ENCODE data around the gene PCAT7.
"Not testable (repeated sequence)": the region's sequence is repeated elsewhere in the genome, so short reads cannot be mapped to it uniquely, and the experiment has no call there.

The PCAT7 gene

GRCh38 chr9:94563548-94563947 is 8.7 kb downstream of the PCAT7 start:
- no peak for DNase-seq (ENCODE audit: low read depth in 2 of 2)

- DNase-seq (ENCODE audit: low read depth in 2 of 2): not testable (repeated sequence)
Measured at GRCh38 chr9:94564279-94564678, 9.4 kb downstream of the PCAT7 start.

- no peak for DNase-seq (ENCODE audit: low read depth in 2 of 2)
Measured at GRCh38 chr9:94566550-94566949, 11.7 kb downstream of the PCAT7 start.

GRCh38 chr9:94567271-94567670 is 12.4 kb downstream of the PCAT7 start:
- DNase-seq (ENCODE audit: low read depth in 2 of 2): no peak

GRCh38 chr9:94568250-94568889 is 13.5 kb downstream of the PCAT7 start:
- DNase-seq (ENCODE audit: low read depth in 2 of 2): no peak

GRCh38 chr9:94568972-94569712 is 14.3 kb downstream of the PCAT7 start:
- DNase-seq (ENCODE audit: low read depth in 2 of 2): no peak

GRCh38 chr9:94576131-94576530 is 21.2 kb downstream of the PCAT7 start:
- no peak for DNase-seq (ENCODE audit: low read depth in 2 of 2)

- no peak for DNase-seq (ENCODE audit: low read depth in 2 of 2)
Measured at GRCh38 chr9:94577036-94577435, 22.2 kb downstream of the PCAT7 start.

- no peak for DNase-seq (ENCODE audit: low read depth in 2 of 2)
Measured at GRCh38 chr9:94577571-94577970, 22.7 kb downstream of the PCAT7 start.

GRCh38 chr9:94581728-94582127 is 26.8 kb downstream of the PCAT7 start:
- no peak for DNase-seq (ENCODE audit: low read depth in 2 of 2)

- no peak for DNase-seq (ENCODE audit: low read depth in 2 of 2)
Measured at GRCh38 chr9:94584555-94584954, 29.7 kb downstream of the PCAT7 start.

- no peak for DNase-seq (ENCODE audit: low read depth in 2 of 2)
Measured at GRCh38 chr9:94586316-94586715, 31.4 kb downstream of the PCAT7 start.

GRCh38 chr9:94586814-94587213 is 31.9 kb downstream of the PCAT7 start:
- DNase-seq (ENCODE audit: low read depth in 2 of 2): no peak

GRCh38 chr9:94588681-94589080 is 33.8 kb downstream of the PCAT7 start:
- no peak for DNase-seq (ENCODE audit: low read depth in 2 of 2)

GRCh38 chr9:94591046-94591545 is 36.2 kb downstream of the PCAT7 start:
- not testable (repeated sequence) for DNase-seq (ENCODE audit: low read depth in 2 of 2)

GRCh38 chr9:94591876-94592275 is 37.0 kb downstream of the PCAT7 start:
- DNase-seq (ENCODE audit: low read depth in 2 of 2): no peak

GRCh38 chr9:94592683-94593082 is 37.8 kb downstream of the PCAT7 start:
- DNase-seq (ENCODE audit: low read depth in 2 of 2): not testable (repeated sequence)

- no peak for DNase-seq (ENCODE audit: low read depth in 2 of 2)
Measured at GRCh38 chr9:94593459-94594345, 38.8 kb downstream of the PCAT7 start, which contains the start of gene FBP2. Gene FBP2 (minus strand): TSS chr9:94593824. CDS start chr9:94593726, 98 bp downstream.

- DNase-seq (ENCODE audit: low read depth in 2 of 2): no peak
Measured at GRCh38 chr9:94599102-94599501, 44.2 kb downstream of the PCAT7 start.

- no peak for DNase-seq (ENCODE audit: low read depth in 2 of 2)
Measured at GRCh38 chr9:94600258-94600657, 45.4 kb downstream of the PCAT7 start.

- no peak for DNase-seq (ENCODE audit: low read depth in 2 of 2)
Measured at GRCh38 chr9:94600715-94601114, 45.8 kb downstream of the PCAT7 start.

GRCh38 chr9:94602666-94603065 is 47.8 kb downstream of the PCAT7 start:
- DNase-seq (ENCODE audit: low read depth in 2 of 2): no peak

Measured in stimulated activated CD4-positive, alpha-beta T cell treated with anti-CD3 and anti-CD28 coated beads, Interleukin-15, amount 100 ng/mL, for 48 hours (primary cell).